Measurements from ENCODE around the gene NEUROD4.

DNA sequence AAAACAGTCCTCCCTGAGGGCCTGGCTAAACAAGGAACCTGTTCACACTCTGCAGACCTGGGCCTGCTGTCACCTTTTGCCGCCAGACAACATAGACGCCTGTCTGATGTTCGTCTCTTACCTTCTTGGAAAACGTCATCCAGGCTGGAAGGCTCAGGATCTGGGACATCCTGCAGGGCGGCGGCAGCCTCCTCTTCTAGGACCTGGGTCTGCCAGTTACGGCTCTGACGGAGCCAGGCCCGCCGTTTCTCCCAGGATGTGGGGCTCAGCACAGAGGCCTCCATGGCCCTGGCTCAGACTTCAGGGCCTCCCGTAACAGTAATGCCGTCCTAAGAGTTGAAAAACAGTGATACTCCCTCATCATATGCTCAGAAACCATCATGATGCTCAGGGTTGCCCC lies 45.5 kb upstream of the NEUROD4 start:
- TF ChIP-seq, protein P1, sequence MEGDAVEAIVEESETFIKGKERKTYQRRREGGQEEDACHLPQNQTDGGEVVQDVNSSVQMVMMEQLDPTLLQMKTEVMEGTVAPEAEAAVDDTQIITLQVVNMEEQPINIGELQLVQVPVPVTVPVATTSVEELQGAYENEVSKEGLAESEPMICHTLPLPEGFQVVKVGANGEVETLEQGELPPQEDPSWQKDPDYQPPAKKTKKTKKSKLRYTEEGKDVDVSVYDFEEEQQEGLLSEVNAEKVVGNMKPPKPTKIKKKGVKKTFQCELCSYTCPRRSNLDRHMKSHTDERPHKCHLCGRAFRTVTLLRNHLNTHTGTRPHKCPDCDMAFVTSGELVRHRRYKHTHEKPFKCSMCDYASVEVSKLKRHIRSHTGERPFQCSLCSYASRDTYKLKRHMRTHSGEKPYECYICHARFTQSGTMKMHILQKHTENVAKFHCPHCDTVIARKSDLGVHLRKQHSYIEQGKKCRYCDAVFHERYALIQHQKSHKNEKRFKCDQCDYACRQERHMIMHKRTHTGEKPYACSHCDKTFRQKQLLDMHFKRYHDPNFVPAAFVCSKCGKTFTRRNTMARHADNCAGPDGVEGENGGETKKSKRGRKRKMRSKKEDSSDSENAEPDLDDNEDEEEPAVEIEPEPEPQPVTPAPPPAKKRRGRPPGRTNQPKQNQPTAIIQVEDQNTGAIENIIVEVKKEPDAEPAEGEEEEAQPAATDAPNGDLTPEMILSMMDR (IDR thresholded peaks at IDR 0.05): no peak
- TF ChIP-seq ZFX (IDR thresholded peaks at IDR 0.05; ENCODE audit: borderline replicate concordance): no peak
